GM12875 (cell line): ENCODE measurements around the gene MORN1.

Source experiments
- H3K4me3 ChIP-seq: one replicate; pipeline ENCODE4 v1.5.1; 2011; ENCODE audit warnings: low read depth, low read length, control low read depth
- CTCF ChIP-seq: IDR thresholded peaks from 2 replicates; pipeline ENCODE4 v1.5.1; 2011; ENCODE audit warnings: low read depth, mild to moderate bottlenecking, control low read depth, inconsistent platforms, low read length, moderate library complexity, borderline replicate concordance; ENCODE audit not compliant: insufficient read depth

MORN1 gene

DNA sequence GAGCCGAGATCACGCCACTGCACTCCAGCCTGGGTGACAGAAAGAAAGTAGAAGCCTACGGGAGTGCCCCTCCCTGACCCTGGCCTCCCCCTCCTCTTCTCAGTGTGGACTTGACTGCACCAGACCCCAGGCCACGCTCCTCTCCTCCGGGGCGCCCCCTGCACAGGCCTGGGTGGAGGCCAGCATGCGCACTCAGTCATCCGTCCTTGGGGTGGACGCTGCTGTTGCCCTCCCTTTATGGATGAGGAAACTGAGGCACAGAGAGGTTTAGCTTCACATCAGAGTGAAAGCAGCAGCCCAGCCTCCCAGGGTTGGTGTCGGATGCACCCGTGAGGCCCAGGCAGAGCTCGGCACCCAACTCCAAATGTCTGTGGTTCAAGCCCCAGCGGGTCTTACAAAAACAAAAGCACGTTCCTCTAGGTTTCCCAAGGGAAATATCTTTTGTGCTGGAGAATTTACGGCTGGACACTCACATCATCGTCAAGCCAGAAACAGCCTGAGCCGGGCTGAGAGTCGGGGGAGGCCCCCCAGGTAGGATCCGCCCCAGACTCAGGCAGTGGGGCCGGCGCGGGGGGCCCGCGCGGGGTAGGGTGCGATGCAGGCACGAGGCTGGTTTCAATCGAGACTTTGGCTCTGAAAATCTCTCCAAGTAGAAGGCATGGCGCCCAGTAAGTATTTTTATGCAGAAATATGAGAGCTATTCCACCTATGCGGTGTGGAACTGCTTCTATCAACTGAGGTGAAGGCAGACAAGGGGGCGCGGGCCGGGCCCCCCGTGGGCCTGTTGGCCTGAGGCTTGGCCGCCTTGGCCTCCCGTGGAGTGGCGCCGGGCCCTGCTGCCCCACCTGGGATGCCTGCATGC, 36.6 kb downstream of the MORN1 start:
- no peak for TF ChIP-seq CTCF
- no peak overlapping the region for H3K4me3 ChIP-seq

GRCh38 chr1:2353551-2354438, 37.6 kb downstream of the MORN1 start:
- TF ChIP-seq CTCF = no peak
- H3K4me3 ChIP-seq = no peak overlapping the region

DNA sequence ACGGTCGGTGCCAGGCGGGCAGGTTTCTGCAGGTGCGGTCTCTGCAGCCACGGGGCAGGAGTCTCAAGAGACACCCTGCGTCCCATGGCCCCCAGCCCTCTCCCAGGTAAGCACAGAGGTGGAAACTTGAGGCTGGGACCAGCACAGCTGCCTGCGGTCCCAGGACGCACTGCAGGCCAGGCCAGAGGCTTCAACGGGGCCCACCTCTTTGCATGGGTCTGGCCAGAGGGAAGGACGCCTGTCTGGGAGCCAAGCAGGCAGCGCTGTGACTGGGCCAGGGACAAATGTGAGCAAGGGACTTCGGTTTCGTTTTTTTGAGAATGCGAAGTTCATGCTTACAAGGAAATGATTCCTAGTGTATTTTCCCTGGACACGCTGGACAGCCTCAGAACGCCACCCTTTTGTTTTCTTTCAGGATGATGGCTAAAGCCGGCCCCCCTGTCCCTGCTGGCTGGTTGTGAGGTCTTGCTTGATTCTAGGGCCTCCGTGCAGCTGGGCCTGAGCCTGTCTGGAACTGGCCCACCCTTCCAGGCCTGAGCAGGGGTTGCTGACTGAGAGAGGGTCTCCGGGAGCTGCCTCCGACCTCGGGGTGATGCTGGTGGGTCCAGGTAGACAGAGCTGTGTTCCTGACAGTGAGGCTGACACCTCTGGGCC, 38.3 kb downstream of the MORN1 start:
- TF ChIP-seq CTCF = no peak
- H3K4me3 ChIP-seq = no peak overlapping the region

- no peak for TF ChIP-seq CTCF
- H3K4me3 ChIP-seq = no peak overlapping the region
Observed at GRCh38 chr1:2352341-2352896, 38.9 kb downstream of the MORN1 start.

- H3K4me3 ChIP-seq = no peak overlapping the region
- no peak for TF ChIP-seq CTCF
Observed at GRCh38 chr1:2351723-2352122, 39.6 kb downstream of the MORN1 start.

- no peak overlapping the region for H3K4me3 ChIP-seq
- TF ChIP-seq CTCF = no peak
Observed at GRCh38 chr1:2350911-2351655, 40.3 kb downstream of the MORN1 start.
